ENCODE measurements around the gene SNX25.

DNA sequence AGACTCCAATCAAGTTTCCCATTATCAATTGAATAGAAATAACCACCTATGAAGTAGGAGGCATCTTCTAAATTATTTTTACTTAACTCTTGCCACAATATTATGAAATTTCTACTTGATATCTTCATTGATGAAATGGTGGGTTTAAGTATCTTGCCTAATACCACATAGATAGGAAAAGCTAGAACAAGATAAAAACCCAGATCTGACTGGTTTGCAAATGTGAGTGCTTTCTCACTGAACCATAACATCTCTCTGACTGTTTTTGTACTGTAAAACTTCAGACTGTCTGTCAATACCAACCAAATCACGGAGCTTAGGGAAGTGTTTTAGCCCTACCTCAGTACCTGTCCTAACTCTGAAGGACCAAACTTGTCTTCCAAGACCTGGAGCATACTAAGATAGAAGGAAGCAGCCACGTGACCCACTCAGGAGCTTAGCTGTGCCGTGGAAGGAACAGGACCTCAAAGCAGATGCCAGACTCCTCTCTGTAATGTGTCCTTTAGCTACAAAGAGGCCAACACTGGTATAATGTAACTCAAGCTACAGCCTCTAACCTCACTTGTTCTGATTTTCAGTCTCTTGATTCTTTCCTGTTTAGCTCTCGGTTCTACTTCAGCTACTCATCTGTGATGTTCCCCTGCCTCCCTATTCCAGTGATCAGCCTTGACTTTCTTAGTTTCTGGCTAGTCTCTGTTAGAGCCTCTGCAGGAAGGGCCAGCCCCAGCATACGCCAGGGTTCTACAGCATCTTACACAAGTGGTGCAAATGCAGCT lies 101.9 kb downstream of the SNX25 start:
- TF ChIP-seq, protein P1, sequence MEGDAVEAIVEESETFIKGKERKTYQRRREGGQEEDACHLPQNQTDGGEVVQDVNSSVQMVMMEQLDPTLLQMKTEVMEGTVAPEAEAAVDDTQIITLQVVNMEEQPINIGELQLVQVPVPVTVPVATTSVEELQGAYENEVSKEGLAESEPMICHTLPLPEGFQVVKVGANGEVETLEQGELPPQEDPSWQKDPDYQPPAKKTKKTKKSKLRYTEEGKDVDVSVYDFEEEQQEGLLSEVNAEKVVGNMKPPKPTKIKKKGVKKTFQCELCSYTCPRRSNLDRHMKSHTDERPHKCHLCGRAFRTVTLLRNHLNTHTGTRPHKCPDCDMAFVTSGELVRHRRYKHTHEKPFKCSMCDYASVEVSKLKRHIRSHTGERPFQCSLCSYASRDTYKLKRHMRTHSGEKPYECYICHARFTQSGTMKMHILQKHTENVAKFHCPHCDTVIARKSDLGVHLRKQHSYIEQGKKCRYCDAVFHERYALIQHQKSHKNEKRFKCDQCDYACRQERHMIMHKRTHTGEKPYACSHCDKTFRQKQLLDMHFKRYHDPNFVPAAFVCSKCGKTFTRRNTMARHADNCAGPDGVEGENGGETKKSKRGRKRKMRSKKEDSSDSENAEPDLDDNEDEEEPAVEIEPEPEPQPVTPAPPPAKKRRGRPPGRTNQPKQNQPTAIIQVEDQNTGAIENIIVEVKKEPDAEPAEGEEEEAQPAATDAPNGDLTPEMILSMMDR (IDR thresholded peaks at IDR 0.05) = no peak
- TF ChIP-seq POLR2A (IDR thresholded peaks at IDR 0.05) = no peak
